Measurements from ENCODE around the gene C21orf91.

GRCh38 chr21:17805966-17806365 is 13.2 kb downstream of the C21orf91 start:
- no peak for TF ChIP-seq EP300 (IDR thresholded peaks at IDR 0.05)
- no peak for TF ChIP-seq CTCF (IDR thresholded peaks at IDR 0.05)
- TF ChIP-seq POLR2AphosphoS5 (IDR thresholded peaks at IDR 0.05) = no peak

Measured in upper lobe of left lung (tissue), 4 donors.